EH (cell line): Measurements from ENCODE around the gene NKX6-2.
A peak's percentile ranks its signal among the peaks of the same experiment; 100 is the strongest.
"Not testable (repeated sequence)": the region's sequence is repeated elsewhere in the genome, so short reads cannot be mapped to it uniquely, and the experiment has no call there.

Source experiments
- DNase-seq: peaks from one replicate; pipeline ENCODE4 v3.0.0-alpha.2; 2015; ENCODE audit warnings: low read depth

Gene NKX6-2

GRCh38 chr10:132785723-132786475 is at the start of gene NKX6-2:
Gene NKX6-2 (minus strand): TSS chr10:132786147. CDS start chr10:132785948, 199 bp downstream.
- DNase-seq = peak; percentile 18

- no peak for DNase-seq
These were observed 49.2 kb upstream of the NKX6-2 start for GRCh38 chr10:132834891-132835847.

- no peak for DNase-seq
These were observed 48.4 kb upstream of the NKX6-2 start for GRCh38 chr10:132834311-132834761.

- no peak for DNase-seq
These were observed 47.6 kb upstream of the NKX6-2 start for GRCh38 chr10:132833421-132834111.

- no peak for DNase-seq
These were observed 46.4 kb upstream of the NKX6-2 start for GRCh38 chr10:132832186-132832969.

GRCh38 chr10:132829403-132829802 is 43.5 kb upstream of the NKX6-2 start:
- no peak for DNase-seq

GRCh38 chr10:132828681-132829080 is 42.7 kb upstream of the NKX6-2 start:
- no peak for DNase-seq

- no peak for DNase-seq
These were observed 42.1 kb upstream of the NKX6-2 start for GRCh38 chr10:132827861-132828539.

- no peak for DNase-seq
These were observed 41.5 kb upstream of the NKX6-2 start for GRCh38 chr10:132827423-132827789.

- DNase-seq = no peak
These were observed 40.8 kb upstream of the NKX6-2 start for GRCh38 chr10:132826524-132827422.

GRCh38 chr10:132825783-132826523 is 40.0 kb upstream of the NKX6-2 start:
- not testable (repeated sequence) for DNase-seq

GRCh38 chr10:132820056-132820455 is 34.1 kb upstream of the NKX6-2 start:
- no peak for DNase-seq

GRCh38 chr10:132817701-132818211 is 31.8 kb upstream of the NKX6-2 start:
- DNase-seq = no peak

- no peak for DNase-seq
These were observed 30.8 kb upstream of the NKX6-2 start for GRCh38 chr10:132816718-132817117.

GRCh38 chr10:132815168-132815857 is 29.4 kb upstream of the NKX6-2 start:
- DNase-seq = no peak

GRCh38 chr10:132814469-132814856 is 28.5 kb upstream of the NKX6-2 start:
- no peak for DNase-seq

- no peak for DNase-seq
These were observed 27.9 kb upstream of the NKX6-2 start for GRCh38 chr10:132813560-132814468.
